SH-SY5Y (cell line): Measurements from ENCODE around the gene NCOA1.

ENCODE experiments used
- GATA2 ChIP-seq: IDR thresholded peaks from 2 replicates; pipeline ENCODE4 v1.6.1; 2011; ENCODE audit warnings: mild to moderate bottlenecking, low read depth, low read length
- GATA3 ChIP-seq: IDR thresholded peaks from 2 replicates; pipeline ENCODE4 v1.6.1; 2011; ENCODE audit warnings: low read depth, mild to moderate bottlenecking, low read length, moderate library complexity

NCOA1 gene

DNA sequence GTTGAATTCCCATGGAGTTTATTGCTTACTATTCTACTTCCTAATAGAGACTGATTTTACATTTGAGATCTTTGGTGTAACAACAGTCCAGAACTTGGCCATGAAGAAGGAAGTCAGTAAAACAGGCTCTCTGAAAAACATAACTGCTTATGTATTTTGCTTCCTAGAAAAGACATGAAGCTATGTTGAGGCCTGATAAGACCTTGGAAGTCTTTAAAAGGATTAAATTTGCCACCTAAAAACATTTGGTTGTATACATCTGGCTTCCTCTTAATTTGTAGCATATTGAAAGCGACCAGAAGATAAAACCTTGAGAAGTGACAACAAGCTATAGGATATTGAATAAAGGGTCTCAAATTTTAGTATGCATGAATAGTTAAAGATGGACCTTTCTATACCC lies 265.7 kb downstream of the NCOA1 start:
- TF ChIP-seq GATA3 (no peak), GATA2 (no peak)

DNA sequence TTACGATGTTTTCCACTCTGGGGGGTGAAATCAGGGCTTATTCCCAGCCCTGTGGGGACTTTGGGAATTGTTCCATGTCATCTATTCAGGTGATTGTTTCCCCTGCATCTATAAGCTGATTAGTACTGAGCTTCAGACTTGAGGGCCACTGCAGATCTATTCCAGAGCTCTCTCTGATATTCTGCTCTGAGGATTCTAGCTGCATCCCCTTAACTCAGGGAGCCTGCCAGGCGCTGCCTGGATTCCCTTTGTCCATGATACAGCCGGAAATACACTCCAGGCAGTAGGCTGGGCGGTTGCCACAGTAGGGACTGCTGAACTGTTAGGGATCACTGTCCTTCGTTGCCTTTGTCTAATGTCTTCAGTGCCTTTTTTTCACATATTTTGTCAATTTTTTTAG lies 270.8 kb downstream of the NCOA1 start:
- TF ChIP-seq GATA3: no peak
- TF ChIP-seq GATA2: no peak

DNA sequence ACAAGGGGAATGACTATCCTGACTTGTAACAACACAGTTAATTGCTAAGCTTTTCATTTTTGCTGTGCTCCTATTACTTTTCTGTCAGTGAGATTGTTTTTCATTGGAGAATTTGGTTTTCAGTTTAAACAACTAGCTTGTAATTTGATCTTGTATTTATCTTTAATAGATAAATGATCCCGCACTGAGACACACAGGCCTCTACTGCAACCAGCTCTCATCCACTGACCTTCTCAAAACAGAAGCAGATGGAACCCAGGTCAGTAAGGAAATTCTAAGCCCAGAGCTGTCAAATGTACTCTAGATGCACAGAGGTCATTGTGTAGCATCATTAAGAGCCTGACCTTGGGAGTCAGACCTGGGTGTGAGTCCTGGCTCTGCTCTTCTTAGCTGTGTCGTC lies 271.5 kb downstream of the NCOA1 start:
- no peak for TF ChIP-seq GATA3
- no peak for TF ChIP-seq GATA2

DNA sequence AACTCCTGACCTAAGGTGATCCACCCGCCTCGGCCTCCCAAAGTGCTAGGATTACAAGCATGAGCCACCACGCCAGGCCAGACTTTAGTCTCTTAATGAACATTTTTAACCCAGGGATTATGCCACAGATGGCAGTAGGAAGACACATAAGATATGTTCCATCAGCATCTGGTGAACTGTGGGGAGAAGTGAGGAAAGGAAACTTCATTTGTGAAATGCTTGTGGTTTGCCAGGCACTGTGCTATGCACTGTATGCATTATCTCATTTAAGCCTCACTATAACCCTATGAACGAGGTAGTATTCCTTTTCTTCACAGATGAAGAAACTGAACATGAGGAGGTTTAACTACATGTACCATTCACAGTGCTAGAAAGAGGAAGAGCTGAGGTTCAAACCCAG lies 272.8 kb downstream of the NCOA1 start:
- TF ChIP-seq GATA2: no peak
- TF ChIP-seq GATA3: no peak

DNA sequence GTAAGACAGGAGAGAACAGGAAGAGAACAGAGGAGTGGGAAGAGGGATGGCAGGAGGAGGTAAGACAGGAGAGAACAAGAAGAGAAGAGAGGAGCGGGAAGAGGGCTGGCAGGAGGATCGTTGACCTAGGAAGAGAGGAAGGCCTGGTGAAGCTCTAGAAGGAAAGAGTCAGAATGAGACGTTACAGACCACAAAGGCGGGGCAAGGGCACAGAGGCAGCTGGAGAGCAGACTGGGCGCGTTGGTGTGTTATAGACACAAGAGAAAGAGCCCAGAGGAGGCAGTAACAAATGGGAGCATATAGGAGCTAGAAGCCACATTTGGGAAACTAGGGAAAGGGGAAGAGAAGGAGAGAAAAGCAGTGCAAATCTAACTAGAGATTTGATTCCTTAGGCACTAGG lies 275.6 kb downstream of the NCOA1 start:
- TF ChIP-seq GATA3: no peak
- no peak for TF ChIP-seq GATA2

DNA sequence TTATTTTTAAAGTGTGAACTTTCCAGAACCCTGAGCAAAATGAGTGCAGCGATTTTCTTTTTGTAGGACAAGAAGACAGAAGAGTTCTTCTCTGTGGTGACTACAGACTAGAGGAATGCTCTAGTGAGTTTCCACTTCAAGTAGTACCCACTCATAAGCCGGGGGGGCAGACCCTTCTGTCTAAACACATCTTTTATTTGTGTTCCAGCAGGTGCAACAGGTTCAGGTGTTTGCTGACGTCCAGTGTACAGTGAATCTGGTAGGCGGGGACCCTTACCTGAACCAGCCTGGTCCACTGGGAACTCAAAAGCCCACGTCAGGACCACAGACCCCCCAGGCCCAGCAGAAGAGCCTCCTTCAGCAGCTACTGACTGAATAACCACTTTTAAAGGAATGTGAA lies 277.0 kb downstream of the NCOA1 start:
- TF ChIP-seq GATA2: no peak
- no peak for TF ChIP-seq GATA3

DNA sequence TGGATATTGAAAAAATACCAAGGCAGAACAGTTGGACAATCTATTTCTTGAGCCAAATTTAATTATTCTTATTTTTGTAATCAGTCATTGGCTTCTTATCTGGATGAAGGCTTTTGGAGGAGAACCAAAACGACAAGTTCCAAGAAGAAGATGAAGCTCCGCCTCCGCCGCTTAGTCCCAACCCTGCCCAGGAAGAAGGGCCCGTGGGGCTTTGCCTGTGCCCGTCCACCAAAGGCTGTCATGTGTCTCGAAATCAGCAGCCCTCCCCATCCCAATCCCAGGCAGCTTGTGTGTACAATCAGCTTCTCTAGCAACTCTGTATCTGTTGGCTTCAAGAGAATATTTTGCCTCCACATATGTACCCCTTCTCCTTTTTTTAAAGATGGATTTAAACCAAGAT lies 277.5 kb downstream of the NCOA1 start:
- TF ChIP-seq GATA2 (no peak), GATA3 (no peak)

DNA sequence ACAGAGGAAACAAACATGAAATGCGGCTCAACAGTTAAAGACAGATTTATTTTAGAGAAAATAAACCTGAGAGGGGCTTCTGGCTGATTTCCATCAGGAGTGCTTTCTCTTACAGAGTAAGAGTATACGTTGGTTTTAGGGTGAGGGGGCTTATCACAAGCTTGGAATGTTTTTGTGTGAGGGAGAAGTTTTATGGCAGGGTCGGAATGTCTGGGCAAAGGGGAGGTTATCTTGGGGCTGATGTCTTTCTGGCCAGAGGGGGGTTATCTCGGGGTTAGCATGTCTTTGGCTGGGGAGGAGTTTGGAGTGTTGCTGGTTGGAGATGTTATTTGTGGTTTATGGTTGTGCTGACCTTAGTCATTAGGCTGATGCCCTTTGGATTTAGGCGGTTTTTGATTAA lies 280.0 kb downstream of the NCOA1 start:
- TF ChIP-seq GATA3 (no peak), GATA2 (no peak)

DNA sequence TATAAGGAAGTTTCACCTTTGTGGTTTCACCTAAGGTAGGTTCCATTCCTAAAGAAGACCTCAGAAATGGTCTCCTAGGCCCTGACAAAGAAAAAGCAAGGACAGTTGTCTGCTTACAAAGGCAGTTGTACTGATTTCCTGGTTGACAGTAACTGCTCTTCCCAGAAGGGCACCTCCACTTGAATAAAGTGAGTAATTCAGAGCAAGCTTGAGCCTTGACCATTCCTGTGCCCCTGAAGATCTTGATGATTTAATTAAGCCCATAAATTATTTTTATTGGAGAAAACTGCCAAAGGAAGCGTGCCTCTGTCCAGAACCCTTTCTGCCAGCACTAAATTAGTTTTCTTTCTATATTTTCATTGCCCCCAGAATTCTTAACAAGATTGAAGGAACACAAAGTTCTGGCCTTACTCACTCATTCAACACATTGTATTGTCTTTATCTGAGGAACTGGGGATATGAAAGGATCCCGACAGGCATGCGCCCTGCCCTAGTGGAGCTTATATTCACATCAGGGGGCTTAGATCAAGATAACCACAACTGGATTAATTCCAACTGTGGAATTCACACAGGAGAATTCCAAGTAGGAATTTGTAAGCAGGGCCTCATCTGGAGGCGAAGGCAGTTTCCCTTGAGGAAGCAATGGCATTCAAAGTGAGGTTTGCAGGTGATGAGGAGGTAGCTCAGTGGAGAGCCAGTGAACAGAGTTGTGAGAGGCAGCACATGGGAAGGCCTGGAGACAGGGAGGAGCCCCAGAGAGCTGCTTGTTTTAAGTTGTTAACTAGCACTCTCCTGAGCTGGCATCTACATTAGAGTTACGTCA lies 280.9 kb downstream of the NCOA1 start:
- TF ChIP-seq GATA3: no peak
- no peak for TF ChIP-seq GATA2

DNA sequence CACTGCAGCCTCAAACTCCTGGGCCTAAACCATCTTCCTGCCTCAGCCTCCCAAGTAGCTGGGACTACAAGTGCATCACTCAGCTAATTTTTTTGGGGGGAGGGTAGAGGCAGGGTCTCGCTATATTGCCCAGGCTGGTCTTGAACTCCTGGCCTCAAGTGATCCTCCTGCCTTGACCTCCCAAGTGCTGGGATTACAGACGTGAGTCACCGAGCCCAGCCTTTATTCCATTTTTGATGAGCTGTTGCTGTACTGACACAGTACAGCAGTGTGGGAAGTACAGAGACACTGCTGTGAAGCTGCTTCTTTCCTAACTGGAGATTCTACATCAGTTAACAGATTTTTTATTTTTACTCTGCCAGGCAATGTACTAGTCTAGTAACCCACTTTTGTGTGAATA lies 283.3 kb downstream of the NCOA1 start:
- TF ChIP-seq GATA2: no peak
- no peak for TF ChIP-seq GATA3

DNA sequence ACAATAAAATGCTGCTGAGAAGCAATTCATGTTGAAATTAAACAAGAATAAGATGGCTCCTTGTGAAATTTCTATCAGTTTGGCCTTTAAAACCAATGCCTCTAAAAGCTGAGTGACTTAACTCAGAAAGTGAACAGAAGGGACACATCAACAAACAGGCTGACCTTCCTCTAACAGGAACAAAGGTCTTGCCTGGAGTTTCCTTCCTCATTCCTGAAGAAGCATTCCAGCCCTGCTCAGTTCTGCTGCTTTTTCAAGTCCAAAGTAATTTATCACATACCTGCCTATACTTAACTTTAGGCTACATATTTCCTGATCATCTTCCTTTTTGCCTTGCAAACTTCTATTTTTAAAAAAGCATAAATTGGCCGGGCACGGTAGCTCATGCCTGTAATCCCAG lies 288.1 kb downstream of the NCOA1 start:
- no peak for TF ChIP-seq GATA2

DNA sequence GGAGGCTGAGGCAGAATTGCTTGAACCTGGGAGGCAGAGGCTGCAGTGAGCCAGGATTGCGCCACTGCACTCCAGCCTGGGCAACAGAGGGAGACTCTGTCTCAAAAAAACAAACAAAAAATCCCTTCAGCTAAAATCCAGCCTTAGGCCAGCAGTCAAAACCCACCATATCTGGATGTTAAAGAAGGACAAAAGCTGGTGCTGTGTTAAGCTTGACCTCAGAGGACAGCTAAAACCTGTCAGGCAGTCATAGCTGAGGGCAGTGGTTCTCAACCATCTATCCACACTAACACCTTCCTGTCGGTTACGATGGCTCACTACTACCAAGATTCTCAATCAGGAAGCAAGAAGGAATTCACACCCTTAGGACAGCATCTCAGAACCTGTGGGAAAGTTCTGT lies 292.6 kb downstream of the NCOA1 start:
- TF ChIP-seq GATA3: no peak
- TF ChIP-seq GATA2: no peak

DNA sequence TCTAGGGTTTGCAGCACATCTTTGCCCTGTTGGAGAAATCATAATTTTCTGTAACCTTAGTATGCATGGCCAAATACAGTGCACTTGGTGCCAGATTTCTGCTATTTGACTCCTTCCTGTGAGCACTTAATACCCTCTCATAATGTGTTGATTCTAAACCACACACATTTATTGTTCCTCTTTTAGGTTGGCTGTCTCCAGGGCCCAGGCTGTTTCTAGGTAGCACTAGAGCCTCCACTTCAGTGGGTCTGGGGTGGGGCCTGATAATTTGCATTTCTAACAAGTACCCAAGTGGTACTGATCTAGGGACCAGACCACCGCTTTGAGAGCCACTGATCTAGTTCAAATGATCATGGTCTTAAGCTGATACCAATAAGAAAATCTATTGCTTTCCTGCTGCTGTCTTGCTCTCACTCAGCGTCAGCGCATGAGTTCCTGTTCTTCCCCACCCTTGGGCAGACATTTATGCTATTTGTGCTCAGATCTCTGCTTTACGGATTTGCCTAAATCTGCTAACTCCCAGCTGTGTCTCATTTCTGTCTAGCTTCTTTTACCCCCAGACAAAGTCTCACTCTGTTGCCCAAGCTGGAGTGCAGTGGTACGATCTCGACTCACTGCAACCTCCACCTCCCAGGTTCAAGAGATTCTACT lies 294.7 kb downstream of the NCOA1 start:
- TF ChIP-seq GATA2: no peak
- TF ChIP-seq GATA3: no peak

DNA sequence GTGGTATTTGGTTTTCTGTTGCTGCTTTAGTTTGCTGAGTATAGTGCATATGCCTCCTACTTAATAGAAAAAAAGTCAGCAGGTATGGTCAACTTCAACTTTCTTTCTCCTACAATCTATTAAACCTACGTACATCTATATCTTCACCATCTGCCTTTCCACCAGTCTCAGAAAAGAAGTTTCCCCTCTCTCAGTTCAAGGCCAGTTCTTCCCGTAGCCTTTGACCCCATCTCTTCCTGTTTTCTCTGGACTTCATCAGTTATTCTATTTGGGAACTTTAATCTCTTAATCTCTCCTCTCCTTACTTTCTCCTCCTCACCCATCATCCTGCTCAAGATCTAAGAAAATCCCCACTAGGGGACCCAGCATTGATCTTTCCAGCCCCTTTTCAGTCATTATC lies 296.5 kb downstream of the NCOA1 start:
- no peak for TF ChIP-seq GATA3
- TF ChIP-seq GATA2: no peak

DNA sequence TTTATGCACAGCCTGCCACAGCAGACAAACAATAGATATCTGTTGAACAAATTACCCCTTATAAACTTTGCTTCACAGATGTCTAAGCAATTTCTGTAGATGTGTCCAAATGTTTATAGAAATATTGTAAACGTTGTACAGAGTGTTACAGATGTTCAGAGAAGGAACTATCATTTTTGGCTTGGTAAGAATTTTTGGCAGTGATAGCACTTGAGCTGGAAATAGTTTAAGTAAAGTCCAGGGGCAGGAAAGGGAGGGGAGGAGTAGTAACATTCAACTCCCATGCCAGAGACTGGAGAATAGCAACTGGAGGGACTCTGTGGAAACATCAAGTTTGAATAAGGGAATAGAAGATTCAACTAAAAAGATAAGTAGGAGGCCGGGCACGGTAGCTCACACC lies 297.8 kb downstream of the NCOA1 start:
- TF ChIP-seq GATA3 (no peak), GATA2 (no peak)

DNA sequence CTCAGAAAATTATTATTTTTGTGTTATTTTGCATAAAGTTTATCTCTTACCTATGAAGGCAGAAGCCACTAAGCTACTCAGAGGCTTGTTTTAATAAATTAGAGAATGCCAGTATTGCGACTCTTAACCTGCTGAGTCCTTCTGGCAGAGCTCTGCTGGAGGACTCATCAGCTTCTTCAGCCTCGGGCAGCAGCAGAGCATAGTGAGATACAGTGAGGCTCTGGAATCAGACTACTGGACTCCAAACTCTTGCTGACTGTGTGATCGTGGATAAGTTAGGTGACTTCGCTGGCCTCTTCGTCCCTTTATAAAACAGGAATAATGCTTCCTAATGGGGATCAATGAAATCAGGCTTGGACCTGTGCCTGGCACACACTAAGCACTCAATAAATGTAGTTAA lies 300.4 kb downstream of the NCOA1 start:
- no peak for TF ChIP-seq GATA3
- TF ChIP-seq GATA2: no peak

DNA sequence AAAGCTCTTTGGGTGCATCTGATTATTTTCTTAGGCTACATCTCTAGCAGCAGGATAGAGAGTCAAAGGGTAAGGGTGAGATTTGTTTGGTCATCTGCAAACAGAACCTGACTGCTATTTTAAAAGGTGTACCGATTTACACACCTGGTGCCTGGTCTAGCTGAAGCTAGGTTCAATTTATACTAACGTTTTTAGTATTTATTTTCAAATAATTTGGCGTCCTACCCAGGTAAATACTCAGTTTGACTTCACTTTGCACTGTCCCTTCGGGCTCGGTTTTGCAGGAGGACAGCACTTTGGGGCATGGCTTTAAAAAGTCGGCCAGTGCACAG lies 301.5 kb downstream of the NCOA1 start:
- TF ChIP-seq GATA2 (no peak), GATA3 (no peak)
